ENCODE results near the gene MIPOL1. TPM values are rescaled to one million over a fixed set of nuclear protein-coding genes. Genes with fewer than 3 reads are reported as not detected.
"Not testable (repeated sequence)": the region's sequence is repeated elsewhere in the genome, so short reads cannot be mapped to it uniquely, and the experiment has no call there.

MIPOL1 gene
- total and polyA plus RNA-seq, 7 experiments from 2014 or later: 0.12 to 0.69 (median 0.27) TPM; not detected in 4

DNA sequence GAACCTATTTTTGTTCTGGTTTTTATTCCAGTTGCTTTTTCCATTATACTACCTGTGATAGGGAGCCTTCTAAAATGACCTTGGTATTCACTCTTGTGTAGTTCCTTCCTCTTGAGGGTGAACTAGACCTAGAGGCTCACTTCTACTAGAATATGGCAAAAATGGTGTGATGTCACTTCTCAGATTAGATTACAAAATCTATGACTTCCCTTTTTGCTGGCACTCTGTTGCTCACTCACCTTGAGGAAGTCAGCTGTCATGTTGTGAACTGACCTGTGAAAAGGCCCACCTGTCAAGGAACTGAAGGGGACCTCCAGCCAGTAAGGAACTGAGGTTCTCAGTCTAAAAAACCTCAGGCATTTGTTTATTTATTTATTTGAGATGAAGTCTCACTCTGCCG lies 5.7 kb downstream of the MIPOL1 start:
- peaks cover 5 to 15% (median 6%) of the 10 kb centered on the region in 5 donors for H3K27me3 Mint-ChIP-seq

GRCh38 chr14:37205623-37206605 lies 8.2 kb downstream of the MIPOL1 start:
- H3K27me3 ChIP-seq (ENCODE audit: control insufficient read depth in 2 of 2, insufficient read depth in 2 of 2, low read length in 2 of 2); CTCF ChIA-PET; ATAC-seq; H3K9me3 ChIP-seq (ENCODE audit: control insufficient read depth in 2 of 3, low read length in 3 of 3); H3K27me3 Mint-ChIP-seq; H3K36me3 ChIP-seq (ENCODE audit: control insufficient read depth in 2 of 3, insufficient read depth in 3 of 3, low read length in 3 of 3); H3K27ac ChIP-seq (ENCODE audit: low read depth, low read length); POLR2A ChIA-PET; H3K4me3 Mint-ChIP-seq; intact Hi-C loops (cut with micrococcal nuclease); H3K4me1 Mint-ChIP-seq; H3K4me3 ChIP-seq (ENCODE audit: low read length); DNase-seq; H3K36me3 Mint-ChIP-seq; H3K27ac Mint-ChIP-seq; H3K4me1 ChIP-seq (ENCODE audit: control insufficient read depth in 2 of 2, insufficient read depth in 2 of 2, low read length in 2 of 2): not testable (repeated sequence)
- H3K9me3 Mint-ChIP-seq: peaks cover 5 to 23% (median 11%) of the 10 kb centered on the region in 11 donors

More for the DNA sequence above, 5.7 kb downstream of the MIPOL1 start:
- Histone ChIP-seq H3K36me3 (ENCODE audit: control insufficient read depth in 2 of 3, insufficient read depth in 3 of 3, low read length in 3 of 3) (no peaks in the 10 kb centered on the region), H3K9me3 (ENCODE audit: control insufficient read depth in 2 of 3, low read length in 3 of 3) (peaks cover 0 to 8% (median 0%) of the 10 kb centered on the region in 3 experiments), H3K27ac (ENCODE audit: low read depth, low read length) (no peak overlapping the region), H3K4me1 (ENCODE audit: control insufficient read depth in 2 of 2, insufficient read depth in 2 of 2, low read length in 2 of 2) (no peaks in the 10 kb centered on the region), H3K4me3 (ENCODE audit: low read length) (no peak overlapping the region), H3K27me3 (ENCODE audit: control insufficient read depth in 2 of 2, insufficient read depth in 2 of 2, low read length in 2 of 2) (no peaks in the 10 kb centered on the region)
- CTCF ChIA-PET: no interaction called here
- intact Hi-C loops (cut with micrococcal nuclease): no loop called here
- ATAC-seq: no peak
- Mint-ChIP-seq H3K27ac (no peak overlapping the region), H3K4me3 (no peak overlapping the region), H3K36me3 (no peaks in the 10 kb centered on the region), H3K4me1 (peaks cover 0 to 5% (median 3%) of the 10 kb centered on the region in 7 donors), H3K9me3 (peaks cover 5 to 23% (median 10%) of the 10 kb centered on the region in 11 donors)
- POLR2A ChIA-PET: no interaction called here
- no peak for DNase-seq

DNA sequence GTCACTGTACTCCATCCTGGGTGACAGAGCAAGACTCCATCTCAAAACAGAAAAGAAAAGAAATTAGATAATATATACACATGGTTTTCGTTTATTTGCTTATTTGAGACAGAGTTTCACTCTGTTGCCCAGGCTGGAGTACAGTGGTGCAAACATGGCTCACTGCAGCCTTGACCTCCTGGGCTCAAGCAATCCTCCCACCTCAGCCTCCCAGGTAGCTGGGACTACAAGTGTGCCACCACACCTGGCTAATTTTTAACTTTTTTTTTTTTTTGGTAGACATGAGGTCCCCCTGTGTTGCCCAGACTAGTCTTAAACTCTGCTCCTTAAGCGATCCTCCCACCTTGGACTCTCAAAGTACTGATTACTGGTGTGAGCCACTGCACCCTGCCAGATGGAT lies 11.9 kb downstream of the MIPOL1 start:
- H3K4me1 ChIP-seq (ENCODE audit: control insufficient read depth in 2 of 2, insufficient read depth in 2 of 2, low read length in 2 of 2); H3K27me3 ChIP-seq (ENCODE audit: control insufficient read depth in 2 of 2, insufficient read depth in 2 of 2, low read length in 2 of 2); POLR2A ChIA-PET; H3K4me3 ChIP-seq (ENCODE audit: low read length); H3K27me3 Mint-ChIP-seq; H3K27ac Mint-ChIP-seq; H3K4me3 Mint-ChIP-seq; DNase-seq; ATAC-seq; H3K36me3 ChIP-seq (ENCODE audit: control insufficient read depth in 2 of 3, insufficient read depth in 3 of 3, low read length in 3 of 3); CTCF ChIA-PET; intact Hi-C loops (cut with micrococcal nuclease); H3K36me3 Mint-ChIP-seq; H3K4me1 Mint-ChIP-seq; H3K9me3 ChIP-seq (ENCODE audit: control insufficient read depth in 2 of 3, low read length in 3 of 3); H3K27ac ChIP-seq (ENCODE audit: low read depth, low read length): not testable (repeated sequence)
- peaks cover 0 to 22% (median 9%) of the 10 kb centered on the region in 11 donors for H3K9me3 Mint-ChIP-seq

DNA sequence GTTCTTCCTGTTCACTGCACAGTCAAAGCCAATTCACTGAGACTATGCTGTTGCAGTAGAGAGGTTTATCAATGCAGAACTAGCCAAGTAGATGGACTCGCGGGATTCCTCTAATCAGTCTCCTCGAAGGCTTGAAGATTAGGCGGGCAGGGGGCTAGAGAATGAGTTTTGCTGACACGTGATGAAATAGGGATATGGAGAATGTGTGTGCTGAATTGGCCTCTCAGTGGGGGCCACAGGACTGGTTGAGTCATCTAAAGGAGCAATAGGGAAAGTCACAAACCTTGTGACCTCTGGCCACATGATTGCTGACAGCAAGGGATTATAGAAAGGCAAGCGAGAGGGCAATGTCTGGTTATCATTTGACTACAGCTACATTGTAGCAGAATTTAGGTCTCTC lies 12.7 kb downstream of the MIPOL1 start:
- Histone ChIP-seq H3K27me3 (ENCODE audit: control insufficient read depth in 2 of 2, insufficient read depth in 2 of 2, low read length in 2 of 2) (no peaks in the 10 kb centered on the region), H3K4me1 (ENCODE audit: control insufficient read depth in 2 of 2, insufficient read depth in 2 of 2, low read length in 2 of 2) (no peaks in the 10 kb centered on the region), H3K27ac (ENCODE audit: low read depth, low read length) (no peak overlapping the region), H3K36me3 (ENCODE audit: control insufficient read depth in 2 of 3, insufficient read depth in 3 of 3, low read length in 3 of 3) (no peaks in the 10 kb centered on the region), H3K9me3 (ENCODE audit: control insufficient read depth in 2 of 3, low read length in 3 of 3) (peaks cover 0 to 8% (median 0%) of the 10 kb centered on the region in 3 experiments), H3K4me3 (ENCODE audit: low read length) (no peak overlapping the region)
- H3K27ac Mint-ChIP-seq: no peak overlapping the region
- peaks cover 0 to 4% (median 0%) of the 10 kb centered on the region in 7 donors for H3K4me1 Mint-ChIP-seq
- peaks cover 0 to 4% (median 0%) of the 10 kb centered on the region in 5 donors for H3K36me3 Mint-ChIP-seq
- ChIA-PET POLR2A (no interaction called here), CTCF (no interaction called here)
- no peak for DNase-seq
- no peak overlapping the region for H3K4me3 Mint-ChIP-seq
- ATAC-seq: no peak
- intact Hi-C loops (cut with micrococcal nuclease): no loop called here
- peaks cover 0 to 6% (median 0%) of the 10 kb centered on the region in 5 donors for H3K27me3 Mint-ChIP-seq
- peaks cover 0 to 17% (median 11%) of the 10 kb centered on the region in 11 donors for H3K9me3 Mint-ChIP-seq

DNA sequence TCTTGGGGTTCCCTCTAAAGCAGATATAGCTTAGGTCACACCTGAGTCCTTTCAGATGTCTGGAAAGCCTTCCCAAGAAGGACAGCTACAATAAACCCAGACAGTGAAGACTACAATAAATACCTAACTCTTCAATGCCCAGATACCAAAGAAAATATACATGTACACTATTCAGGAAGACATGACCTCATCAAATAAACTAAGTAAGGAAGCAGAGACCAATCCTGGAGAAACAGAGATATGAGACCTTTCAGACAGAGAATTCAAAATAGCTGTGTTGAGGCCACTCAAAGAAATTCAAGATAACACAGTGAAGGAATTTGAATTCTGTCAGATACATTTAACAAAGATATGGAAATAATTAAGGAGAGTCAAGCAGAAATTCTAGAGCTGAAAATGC lies 15.3 kb downstream of the MIPOL1 start:
- no peak overlapping the region for H3K27ac Mint-ChIP-seq
- H3K9me3 Mint-ChIP-seq: peaks cover 0 to 20% (median 5%) of the 10 kb centered on the region in 11 donors
- DNase-seq (no peak), ATAC-seq (no peak)
- no peak overlapping the region for H3K4me3 Mint-ChIP-seq
- H3K4me3 ChIP-seq (ENCODE audit: low read length): no peak overlapping the region
- H3K27me3 ChIP-seq (ENCODE audit: control insufficient read depth in 2 of 2, insufficient read depth in 2 of 2, low read length in 2 of 2): no peaks in the 10 kb centered on the region
- no peaks in the 10 kb centered on the region for H3K36me3 ChIP-seq (ENCODE audit: control insufficient read depth in 2 of 3, insufficient read depth in 3 of 3, low read length in 3 of 3)
- peaks cover 0 to 10% (median 0%) of the 10 kb centered on the region in 5 donors for H3K27me3 Mint-ChIP-seq
- intact Hi-C loops (cut with micrococcal nuclease): no loop called here
- ChIA-PET CTCF (no interaction called here), POLR2A (no interaction called here)
- H3K4me1 Mint-ChIP-seq: peaks cover 0 to 4% (median 0%) of the 10 kb centered on the region in 7 donors
- H3K36me3 Mint-ChIP-seq: peaks cover 0 to 4% (median 0%) of the 10 kb centered on the region in 5 donors
- no peak overlapping the region for H3K27ac ChIP-seq (ENCODE audit: low read depth, low read length)
- no peaks in the 10 kb centered on the region for H3K9me3 ChIP-seq (ENCODE audit: control insufficient read depth in 2 of 3, low read length in 3 of 3)
- no peaks in the 10 kb centered on the region for H3K4me1 ChIP-seq (ENCODE audit: control insufficient read depth in 2 of 2, insufficient read depth in 2 of 2, low read length in 2 of 2)

DNA sequence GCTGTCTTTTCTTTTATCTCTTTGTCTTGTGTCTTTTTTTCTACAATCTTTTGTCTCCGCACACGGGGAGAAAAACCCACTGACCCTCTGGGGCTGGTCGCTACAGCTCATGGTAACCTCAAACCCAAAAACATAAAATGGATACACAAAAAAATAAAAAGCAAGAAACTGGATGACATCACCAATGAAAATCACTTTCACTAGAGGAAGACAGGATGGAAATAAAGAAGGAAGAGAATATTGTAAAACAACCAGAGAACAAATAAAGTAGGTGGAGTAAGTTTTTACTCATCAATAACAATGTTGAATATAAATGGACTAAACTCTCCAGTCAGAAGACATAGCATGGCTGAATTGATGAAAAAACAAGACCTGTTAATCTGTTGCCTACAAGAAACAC lies 17.6 kb downstream of the MIPOL1 start:
- Mint-ChIP-seq H3K27ac (no peak overlapping the region), H3K36me3 (peaks cover 0 to 2% (median 0%) of the 10 kb centered on the region in 5 donors), H3K4me1 (peaks cover 0 to 4% (median 0%) of the 10 kb centered on the region in 7 donors), H3K4me3 (no peak overlapping the region), H3K27me3 (peaks cover 0 to 6% (median 0%) of the 10 kb centered on the region in 5 donors), H3K9me3 (peaks cover 0 to 14% (median 4%) of the 10 kb centered on the region in 11 donors)
- POLR2A ChIA-PET: no interaction called here
- intact Hi-C loops (cut with micrococcal nuclease): no loop called here
- H3K4me1 ChIP-seq (ENCODE audit: control insufficient read depth in 2 of 2, insufficient read depth in 2 of 2, low read length in 2 of 2): no peaks in the 10 kb centered on the region
- no peaks in the 10 kb centered on the region for H3K27me3 ChIP-seq (ENCODE audit: control insufficient read depth in 2 of 2, insufficient read depth in 2 of 2, low read length in 2 of 2)
- H3K4me3 ChIP-seq (ENCODE audit: low read length): no peak overlapping the region
- no peaks in the 10 kb centered on the region for H3K9me3 ChIP-seq (ENCODE audit: control insufficient read depth in 2 of 3, low read length in 3 of 3)
- no peaks in the 10 kb centered on the region for H3K36me3 ChIP-seq (ENCODE audit: control insufficient read depth in 2 of 3, insufficient read depth in 3 of 3, low read length in 3 of 3)
- DNase-seq (no peak), ATAC-seq (no peak)
- H3K27ac ChIP-seq (ENCODE audit: low read depth, low read length): no peak overlapping the region
- CTCF ChIA-PET: no interaction called here
